K562 (cell line): ENCODE results near the gene ARL16.

Experiments
- CAMTA2 ChIP-seq: fragments of 250-450 bp; sonication (Bioruptor Pico); conservative IDR thresholded peaks from 2 replicates; pipeline ENCODE4 v1.5.1; 2022
- CBX2 ChIP-seq: fragments of 200-600 bp; sonication (generic); IDR thresholded peaks from one replicate; pipeline ENCODE4 v1.6.1; 2012; ENCODE audit warnings: mild to moderate bottlenecking, low read length, inconsistent platforms; ENCODE audit not compliant: insufficient read depth, poor library complexity, severe bottlenecking
- CREB3 ChIP-seq: fragments of 450-650 bp; conservative IDR thresholded peaks from 2 replicates; pipeline ENCODE4 v1.6.1; 2016; ENCODE audit warnings: missing genetic modification characterization, low read depth, mild to moderate bottlenecking, missing compliant biosample characterization, moderate library complexity
- CTCF ChIP-seq, 3 experiments: IDR thresholded peaks in 2 of 3; conservative IDR thresholded peaks in 1 of 3; 2 replicates each; pipeline ENCODE4 v1.5.1; 2011 to 2012; ENCODE audit warnings: low read length in 3 of 3, mild to moderate bottlenecking in 3 of 3, control low read depth in 2 of 3, improper control_type of control experiment in 1 of 3, inconsistent platforms in 1 of 3, low read depth in 1 of 3, mixed read lengths in 1 of 3, moderate library complexity in 1 of 3; ENCODE audit not compliant: insufficient read depth in 2 of 3
- EZH2 ChIP-seq: IDR thresholded peaks from 2 replicates; pipeline ENCODE4 v1.6.1; 2012; ENCODE audit warnings: low read depth, mild to moderate bottlenecking, inconsistent platforms, low read length, borderline replicate concordance
- JUN ChIP-seq, 2 experiments: sonication (generic) in 1 of 2; formaldehyde crosslinking in 1 of 2; IDR thresholded peaks; 2 replicates each; pipeline versions ENCODE4 v1.6.1 to v1.8.0; 2012 to 2022; ENCODE audit warnings: borderline replicate concordance in 2 of 2, mild to moderate bottlenecking in 2 of 2, improper control_type of control experiment in 1 of 2, low read depth in 1 of 2, low read length in 1 of 2, missing genetic modification reagents in 1 of 2
- NRF1 ChIP-seq, 2 experiments: fragments of 450-650 bp; IDR thresholded peaks in 1 of 2; conservative IDR thresholded peaks in 1 of 2; 2 replicates each; pipeline ENCODE4 v1.6.1; 2014; ENCODE audit warnings: mild to moderate bottlenecking in 2 of 2
- POU5F1 ChIP-seq: fragments of 150-350 bp; IDR thresholded peaks from 2 replicates; pipeline ENCODE4 v1.6.1; 2014; ENCODE audit warnings: borderline replicate concordance, low read length, low read depth, mild to moderate bottlenecking; ENCODE audit not compliant: partially characterized antibody
- REST ChIP-seq, 2 experiments: fragments of 450-650 bp; formaldehyde crosslinking in 1 of 2; IDR thresholded peaks; 2 replicates each; pipeline versions ENCODE4 v1.4.0 to v1.6.1; 2014 to 2020; ENCODE audit warnings: mild to moderate bottlenecking in 2 of 2, borderline replicate concordance in 1 of 2, low read depth in 1 of 2

GRCh38 chr17:81719410-81720266 is 36.0 kb upstream of the ARL16 start:
- TF ChIP-seq POU5F1 (no peak), CREB3 (no peak), NRF1 (conservative IDR thresholded peaks at IDR 0.05 in 1 of 2, IDR thresholded peaks at IDR 0.05 in 1 of 2) (no peak), CTCF (IDR thresholded peaks at IDR 0.05 in 2 of 3, conservative IDR thresholded peaks at IDR 0.05 in 1 of 3; ENCODE audit: insufficient read depth in 2 of 3, low read depth in 1 of 3, low read length in 3 of 3) (no peak), CAMTA2 (CRISPR knock-in tag) (no peak), REST (IDR thresholded peaks at IDR 0.05; ENCODE audit: borderline replicate concordance) (no peak), REST (CRISPR knock-in tag; IDR thresholded peaks at IDR 0.05; ENCODE audit: low read depth) (no peak), JUN (IDR thresholded peaks at IDR 0.05; ENCODE audit: borderline replicate concordance, low read depth, low read length) (no peak), JUN (CRISPR knock-in tag; IDR thresholded peaks at IDR 0.05; ENCODE audit: borderline replicate concordance) (no peak), CBX2 (no peak), EZH2 (no peak)
